Lung (tissue), 12 donors: ENCODE results near the gene PRR5L. TPM values are rescaled to one million over a fixed set of nuclear protein-coding genes. Genes with fewer than 3 reads are reported as not detected.

Experiments
- ATAC-seq: fragments of 200-7000 bp; cut with Tn5 transposase; one replicate; pipeline ENCODE4 v1.9.1; 2020; ENCODE audit warnings: moderate number of reproducible peaks; ENCODE audit not compliant: insufficient read depth, low FRiP score
- DNase-seq, 3 donors: peaks; one replicate each; pipeline ENCODE4 v3.0.0-alpha.2; 2013 to 2017
- H3K27ac ChIP-seq, 2 donors: one replicate each; pipeline ENCODE4 v1.5.1; 2013; ENCODE audit warnings: mild to moderate bottlenecking in 2 of 2, moderate library complexity in 2 of 2, control low read depth in 1 of 2, inconsistent platforms in 1 of 2, low read depth in 1 of 2, low read length in 1 of 2
- H3K27me3 ChIP-seq, 3 donors: one replicate each; pipeline ENCODE4 v1.5.1; 2013; ENCODE audit warnings: low read length in 2 of 3; ENCODE audit not compliant: control insufficient read depth in 3 of 3, insufficient read depth in 3 of 3
- H3K36me3 ChIP-seq, 4 donors: one replicate each; pipeline ENCODE4 v1.5.1; 2013; ENCODE audit warnings: low read length in 4 of 4, mild to moderate bottlenecking in 1 of 4, moderate library complexity in 1 of 4; ENCODE audit not compliant: control insufficient read depth in 4 of 4, insufficient read depth in 4 of 4
- H3K4me1 ChIP-seq, 5 donors: one replicate each; pipeline ENCODE4 v1.5.1; 2013; ENCODE audit warnings: low read length in 5 of 5, mild to moderate bottlenecking in 2 of 5, moderate library complexity in 1 of 5; ENCODE audit not compliant: control insufficient read depth in 5 of 5, insufficient read depth in 5 of 5
- H3K4me3 ChIP-seq: one replicate; pipeline ENCODE4 v1.5.1; 2013; ENCODE audit warnings: mild to moderate bottlenecking, control low read depth, moderate library complexity
- H3K9ac ChIP-seq, 2 donors: one replicate each; pipeline ENCODE4 v1.5.1; 2013; ENCODE audit warnings: low read length in 2 of 2, control low read depth in 1 of 2; ENCODE audit not compliant: insufficient read depth in 1 of 2
- H3K9me3 ChIP-seq, 4 donors: one replicate each; pipeline ENCODE4 v1.5.1; 2013; ENCODE audit warnings: low read length in 3 of 4, mild to moderate bottlenecking in 1 of 4, moderate library complexity in 1 of 4; ENCODE audit not compliant: control insufficient read depth in 4 of 4, insufficient read depth in 3 of 4
- CTCF ChIP-seq: IDR thresholded peaks from 2 replicates; pipeline ENCODE4 v1.5.1; 2012; ENCODE audit warnings: mild to moderate bottlenecking; ENCODE audit errors: control extremely low read depth, extremely low read depth
- WGBS, 2 donors: extraction: QIAGEN DNeasy Blood & Tissue Kit; methylation state at CpG; one replicate each; pipeline ENCODE4 v1.1.7; 2013; 5-methylcytosine and 5-hydroxymethylcytosine counted together
- polyA plus RNA-seq, 2 donors: library from polyadenylated mRNA; stranded (reverse); fragments of 200-250 nt; gene quantifications; one replicate each; pipeline ENCODE4 v1.2.1, GENCODE V29; 2013
- total RNA-seq, 2 donors: library from RNA; depleted of rRNA in 1 of 2; stranded (reverse); fragments of >200 nt in 1 of 2; gene quantifications; one replicate each; pipeline ENCODE4 v1.2.1, GENCODE V29; 2014 to 2021
- donor health status: control.
- donor health status: control.
- donor health status: Bipolar disorder and iron deficiency.
- donor health status: healthy.
- donor health status: DM: yes; HTN: yes; CAD: no.

PRR5L gene
- total and polyA plus RNA-seq, 4 donors = 6.3 to 27.5 (median 9.0) TPM

GRCh38 chr11:36354221-36355003 lies 58.3 kb downstream of the PRR5L start:
- H3K4me3 ChIP-seq = no peak overlapping the region
- H3K36me3 ChIP-seq = no peaks in the 10 kb centered on the region
- H3K9ac ChIP-seq = no peak overlapping the region
- DNase-seq (no peak), ATAC-seq (no peak)
- peaks cover 0 to 1% (median 0%) of the 10 kb centered on the region in 5 donors for H3K4me1 ChIP-seq
- H3K27ac ChIP-seq = no peak overlapping the region
- no peaks in the 10 kb centered on the region for H3K9me3 ChIP-seq
- TF ChIP-seq CTCF = no peak
- 71 to 83% methylated on average over 6 of the region's 6 CpGs for WGBS, 2 donors
- peaks cover 0 to 5% (median 0%) of the 10 kb centered on the region in 3 donors for H3K27me3 ChIP-seq

- DNase-seq (no peak), ATAC-seq (no peak)
- Histone ChIP-seq H3K4me1 (peaks cover 0 to 1% (median 0%) of the 10 kb centered on the region in 5 donors), H3K27ac (no peak overlapping the region), H3K4me3 (no peak overlapping the region), H3K36me3 (no peaks in the 10 kb centered on the region), H3K27me3 (peaks cover 0 to 8% (median 0%) of the 10 kb centered on the region in 3 donors), H3K9me3 (no peaks in the 10 kb centered on the region), H3K9ac (no peak overlapping the region)
- TF ChIP-seq CTCF = no peak
- 69 to 86% methylated on average over 2 of the region's 2 CpGs for WGBS, 2 donors
Measured at GRCh38 chr11:36356201-36356600, 60.1 kb downstream of the PRR5L start.

- H3K4me1 ChIP-seq = peaks cover 0 to 7% (median 3%) of the 10 kb centered on the region in 5 donors
- H3K36me3 ChIP-seq = no peaks in the 10 kb centered on the region
- ATAC-seq (no peak), DNase-seq (no peak)
- H3K27ac ChIP-seq = no peak overlapping the region
- H3K9me3 ChIP-seq = no peaks in the 10 kb centered on the region
- 39 to 57% methylated on average over 2 of the region's 2 CpGs for WGBS, 2 donors
- H3K4me3 ChIP-seq = no peak overlapping the region
- TF ChIP-seq CTCF = no peak
- H3K27me3 ChIP-seq = peaks cover 0 to 11% (median 0%) of the 10 kb centered on the region in 3 donors
- H3K9ac ChIP-seq = no peak overlapping the region
Measured at GRCh38 chr11:36357831-36358230, 61.7 kb downstream of the PRR5L start.
